Spleen (tissue), 11 donors: ENCODE results near the gene MINAR1. TPM values are rescaled to one million over a fixed set of nuclear protein-coding genes. Genes with fewer than 3 reads are reported as not detected.
A peak's percentile ranks its signal among the peaks of the same experiment; 100 is the strongest.

Experiments used
- DNase-seq: peaks from one replicate; pipeline ENCODE4 v3.0.0-alpha.2; 2020
- H3K27ac ChIP-seq, 8 donors: fragments of 200-600 bp; sonication (generic) in 7 of 8; 1 replicate in 4 of 8; 2 replicates in 4 of 8; pipeline versions ENCODE4 v1.5.0 to v1.8.0; 2016 to 2021; ENCODE audit warnings: inconsistent platforms in 4 of 8, mild to moderate bottlenecking in 4 of 8, moderate library complexity in 1 of 8
- H3K27me3 ChIP-seq, 7 donors: fragments of 200-600 bp; sonication (generic) in 6 of 7; replicated peaks in 1 of 7; 1 replicate in 4 of 7; 2 replicates in 3 of 7; pipeline versions ENCODE4 v1.5.0 to v1.8.0; 2016 to 2021; ENCODE audit warnings: inconsistent platforms in 3 of 7, mild to moderate bottlenecking in 1 of 7
- H3K36me3 ChIP-seq, 6 donors: fragments of 200-600 bp; sonication (generic) in 5 of 6; 1 replicate in 4 of 6; 2 replicates in 2 of 6; pipeline versions ENCODE4 v1.5.0 to v1.8.0; 2016 to 2021; ENCODE audit warnings: inconsistent platforms in 2 of 6
- H3K4me1 ChIP-seq, 6 donors: fragments of 200-600 bp; sonication (generic) in 5 of 6; 1 replicate in 3 of 6; 2 replicates in 3 of 6; pipeline versions ENCODE4 v1.5.0 to v1.8.0; 2016 to 2021; ENCODE audit warnings: inconsistent platforms in 3 of 6
- H3K4me3 ChIP-seq, 8 donors: fragments of 200-600 bp; sonication (generic) in 7 of 8; 1 replicate in 4 of 8; 2 replicates in 4 of 8; pipeline versions ENCODE4 v1.5.0 to v1.8.0; 2016 to 2021; ENCODE audit warnings: inconsistent platforms in 4 of 8, mild to moderate bottlenecking in 4 of 8, moderate library complexity in 2 of 8
- H3K9me3 ChIP-seq, 8 donors: fragments of 200-600 bp; sonication (generic) in 7 of 8; 1 replicate in 4 of 8; 2 replicates in 4 of 8; pipeline versions ENCODE4 v1.5.0 to v1.8.0; 2016 to 2021; ENCODE audit warnings: inconsistent platforms in 4 of 8
- CTCF ChIP-seq, 11 experiments: fragments of 200-600 bp in 7 of 11; fragments of 450-650 bp in 4 of 11; sonication (generic) in 4 of 11; IDR thresholded peaks in 8 of 11; conservative IDR thresholded peaks in 3 of 11; 1 replicate in 7 of 11; 2 replicates in 4 of 11; pipeline versions ENCODE4 v1.4.0 to v1.8.0; 2016 to 2021; ENCODE audit warnings: antibody characterized with exemption in 11 of 11, inconsistent platforms in 4 of 11, mild to moderate bottlenecking in 1 of 11
- POLR2A ChIP-seq, 3 donors: fragments of 450-650 bp; IDR thresholded peaks; one replicate each; pipeline ENCODE4 v1.5.1; 2017; ENCODE audit warnings: antibody characterized with exemption in 3 of 3, mild to moderate bottlenecking in 1 of 3
- POLR2AphosphoS5 ChIP-seq, 3 donors: sonication (generic); formaldehyde crosslinking; IDR thresholded peaks; one replicate each; pipeline ENCODE4 v1.5.1; 2017; ENCODE audit warnings: antibody characterized with exemption in 3 of 3
- WGBS, 5 donors: extraction: QIAGEN DNeasy Blood & Tissue Kit in 3 of 5; methylation state at CpG; one replicate each; pipeline versions ENCODE4 v1.1.5 to v1.1.7; 2013 to 2018; 5-methylcytosine and 5-hydroxymethylcytosine counted together
- intact Hi-C: fragments of 100-400 bp; cut with DNase I; formaldehyde crosslinking; loops from one replicate; pipeline ENCODE4 v1.15.0; 2023; ENCODE audit warnings: low total_unique reads
- polyA plus RNA-seq, 3 donors: library from polyadenylated mRNA; stranded (reverse); fragments of 200-250 nt; gene quantifications; one replicate each; pipeline ENCODE4 v1.2.1, GENCODE V29; 2013
- total RNA-seq, 7 donors: library from RNA; depleted of rRNA in 3 of 7; stranded (reverse); fragments of >200 nt in 3 of 7; fragmentation: NEBNext Ultra II Directional in 4 of 7; extraction: Animal tissue kit (Norgen Biotek cat#: 25700) in 4 of 7; gene quantifications; one replicate each; pipeline versions ENCODE4 v1.1.0 to v1.2.1, GENCODE V29; 2016 to 2021
- donor health status: healthy with polysubstance abuse.
- donor health status: DM: no; HTN: no; CAD: no; lungs with moderate emphysema.
- donor health status: DM: no; HTN: no; CAD: no.
- donor health status: Bipolar disorder and iron deficiency.
- donor health status: healthy.
- donor health status: DM: no; HTN: no; CAD: no.
- donor health status: DM: yes; HTN: yes; CAD: no.

Gene MINAR1
- total and polyA plus RNA-seq, 10 donors = 0.15 to 1.6 (median 0.73) TPM

GRCh38 chr15:79430901-79431635 is 1.1 kb upstream of the MINAR1 start:
- TF ChIP-seq CTCF (IDR thresholded peaks at IDR 0.05 in 8 of 11, conservative IDR thresholded peaks at IDR 0.05 in 3 of 11) (no peak), POLR2AphosphoS5 (IDR thresholded peaks at IDR 0.05) (no peak), POLR2A (IDR thresholded peaks at IDR 0.05) (no peak)
- Histone ChIP-seq H3K4me1 (peaks cover 12 to 26% (median 20%) of the 10 kb centered on the region in 6 donors), H3K9me3 (no peaks in the 10 kb centered on the region), H3K27ac (no peak overlapping the region), H3K36me3 (no peaks in the 10 kb centered on the region), H3K27me3 (peaks cover 0 to 84% (median 47%) of the 10 kb centered on the region in 7 donors), H3K4me3 (peak overlapping the region in 6 of 8 donors; percentile 38 to 66 (median 40))
- no peak for DNase-seq
- 11 to 15% (median 12%) methylated on average over 14 of the region's 14 CpGs for WGBS, 5 donors
- intact Hi-C loops = no loop called here

GRCh38 chr15:79432345-79433275 is 474 bp downstream of the MINAR1 start:
- no peaks in the 10 kb centered on the region for H3K9me3 ChIP-seq
- intact Hi-C loops = no loop called here
- 4 to 10% (median 5%) methylated on average over 51 to 84 of the region's 84 CpGs for WGBS, 5 donors
- H3K4me3 ChIP-seq = peak overlapping the region; percentile 7 to 66 (median 39)
- no peaks in the 10 kb centered on the region for H3K36me3 ChIP-seq
- no peak overlapping the region for H3K27ac ChIP-seq
- no peak for DNase-seq
- H3K4me1 ChIP-seq = peaks cover 12 to 26% (median 20%) of the 10 kb centered on the region in 6 donors
- H3K27me3 ChIP-seq = peaks cover 0 to 79% (median 47%) of the 10 kb centered on the region in 7 donors
- TF ChIP-seq CTCF (IDR thresholded peaks at IDR 0.05 in 8 of 11, conservative IDR thresholded peaks at IDR 0.05 in 3 of 11) (no peak), POLR2A (IDR thresholded peaks at IDR 0.05) (no peak), POLR2AphosphoS5 (IDR thresholded peaks at IDR 0.05) (no peak)

GRCh38 chr15:79433276-79433990 is 1.3 kb downstream of the MINAR1 start:
- H3K9me3 ChIP-seq = no peaks in the 10 kb centered on the region
- no peak for TF ChIP-seq POLR2A (IDR thresholded peaks at IDR 0.05)
- H3K4me3 ChIP-seq = no peak overlapping the region
- intact Hi-C loops = no loop called here
- H3K27ac ChIP-seq = no peak overlapping the region
- H3K4me1 ChIP-seq = peaks cover 12 to 26% (median 20%) of the 10 kb centered on the region in 6 donors
- peaks cover 0 to 77% (median 47%) of the 10 kb centered on the region in 7 donors for H3K27me3 ChIP-seq
- no peak for DNase-seq
- no peaks in the 10 kb centered on the region for H3K36me3 ChIP-seq
- 43 to 45% (median 44%) methylated on average over 12 of the region's 12 CpGs for WGBS, 5 donors

GRCh38 chr15:79434361-79434760 is 2.2 kb downstream of the MINAR1 start:
- Histone ChIP-seq H3K27me3 (peaks cover 0 to 67% (median 45%) of the 10 kb centered on the region in 7 donors), H3K9me3 (no peaks in the 10 kb centered on the region), H3K27ac (no peak overlapping the region), H3K36me3 (no peaks in the 10 kb centered on the region), H3K4me3 (no peak overlapping the region), H3K4me1 (peaks cover 12 to 26% (median 20%) of the 10 kb centered on the region in 6 donors)
- TF ChIP-seq POLR2AphosphoS5 (IDR thresholded peaks at IDR 0.05) (no peak), CTCF (IDR thresholded peaks at IDR 0.05 in 8 of 11, conservative IDR thresholded peaks at IDR 0.05 in 3 of 11) (no peak), POLR2A (IDR thresholded peaks at IDR 0.05) (no peak)
- intact Hi-C loops = no loop called here
- 68 to 81% (median 75%) methylated on average over 3 of the region's 3 CpGs for WGBS, 5 donors
- no peak for DNase-seq
